Fibroblast of lung (primary cell): ENCODE results near the gene FMO4.
"Not testable (repeated sequence)": the region's sequence is repeated elsewhere in the genome, so short reads cannot be mapped to it uniquely, and the experiment has no call there.

ENCODE experiments used
- CTCF ChIP-seq, 2 donors: IDR thresholded peaks in 1 of 2; conservative IDR thresholded peaks in 1 of 2; 1 replicate in 1 of 2; 2 replicates in 1 of 2; pipeline ENCODE4 v1.5.1; 2011 to 2012; ENCODE audit warnings: low read length in 2 of 2, control low read depth in 1 of 2, inconsistent platforms in 1 of 2, low read depth in 1 of 2, mild to moderate bottlenecking in 1 of 2
- EZH2 ChIP-seq: IDR thresholded peaks from 2 replicates; pipeline ENCODE4 v1.5.1; 2012; ENCODE audit warnings: low read length, control low read depth, mild to moderate bottlenecking; ENCODE audit errors: missing control alignments

DNA sequence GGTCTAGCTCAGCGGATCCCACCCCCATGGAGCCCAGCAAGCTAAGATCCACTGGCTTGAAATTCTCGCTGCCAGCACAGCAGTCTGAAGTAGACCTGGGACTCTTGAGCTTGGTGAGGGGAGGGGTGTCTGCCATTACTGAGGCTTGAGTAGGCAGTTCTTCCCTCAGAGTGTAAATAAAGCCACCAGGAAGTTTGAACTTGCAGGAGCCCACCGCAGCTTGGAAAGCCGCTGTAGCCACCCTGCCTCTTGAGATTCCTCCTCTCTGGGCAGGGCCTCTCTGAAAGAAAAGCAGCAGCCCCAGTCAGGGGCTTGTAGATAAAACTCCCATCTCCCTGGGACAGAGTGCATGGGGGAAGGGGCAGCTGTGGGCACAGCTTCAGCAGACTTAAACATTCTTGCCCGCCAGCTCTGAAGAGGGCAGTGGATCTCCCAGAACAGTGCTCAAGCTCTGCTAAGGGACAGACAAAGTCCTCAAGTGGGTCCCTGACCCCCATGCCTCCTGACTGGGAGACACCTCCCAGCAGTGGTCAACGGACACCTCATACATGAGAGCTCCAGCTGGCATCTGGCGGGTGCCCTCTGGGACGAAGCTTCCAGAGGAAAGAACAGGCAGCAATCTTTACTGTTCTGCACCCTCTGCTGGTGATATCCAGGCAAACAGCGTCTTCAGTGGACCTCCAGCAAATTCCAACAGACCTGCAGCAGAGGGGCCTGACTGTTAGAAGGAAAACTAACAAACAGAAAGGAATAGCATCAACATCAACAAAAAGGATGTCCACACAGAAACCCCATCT is 45.9 kb downstream of the FMO4 start:
- TF ChIP-seq CTCF (conservative IDR thresholded peaks at IDR 0.05 in 1 of 2, IDR thresholded peaks at IDR 0.05 in 1 of 2; ENCODE audit: low read depth in 1 of 2, low read length in 2 of 2): peak; percentile 6 to 16
- not testable (repeated sequence) for TF ChIP-seq EZH2
